OCI-LY7 (cell line): Measurements from ENCODE around the gene ANK3.

ENCODE experiments used
- EZH2phosphoT487 ChIP-seq: fragments of 200-600 bp; sonication (generic); IDR thresholded peaks from 2 replicates; pipeline ENCODE4 v1.6.1; 2018; ENCODE audit warnings: low read depth, borderline replicate concordance, mild to moderate bottlenecking, mixed run types, antibody characterized with exemption, low read length, moderate library complexity, mixed read lengths
- TF ChIP-seq, protein P1 (sequence below): fragments of 200-600 bp; sonication (generic); conservative IDR thresholded peaks from 2 replicates; pipeline ENCODE4 v1.5.1; 2014; ENCODE audit warnings: mild to moderate bottlenecking, antibody characterized with exemption, low read length, moderate library complexity, mixed read lengths

DNA sequence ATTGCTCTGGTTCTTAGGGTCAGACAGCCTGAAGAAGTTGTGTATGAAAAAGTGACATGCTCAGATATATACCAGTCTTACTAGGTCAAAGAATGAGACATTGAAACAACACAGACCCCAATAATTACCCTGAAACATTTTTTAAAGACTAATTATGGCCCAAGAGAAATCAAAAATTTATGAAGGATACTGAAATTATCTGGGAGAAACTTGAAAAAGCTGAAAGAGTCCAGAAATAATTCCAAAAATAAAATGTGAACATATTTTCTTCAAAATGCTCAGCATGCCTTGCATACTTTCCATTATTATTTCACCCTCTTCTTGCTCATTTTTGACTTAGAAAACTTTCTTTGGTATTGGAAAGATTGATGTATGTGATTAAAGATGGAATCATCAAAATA lies 284.4 kb downstream of the ANK3 start:
- TF ChIP-seq, protein P1, sequence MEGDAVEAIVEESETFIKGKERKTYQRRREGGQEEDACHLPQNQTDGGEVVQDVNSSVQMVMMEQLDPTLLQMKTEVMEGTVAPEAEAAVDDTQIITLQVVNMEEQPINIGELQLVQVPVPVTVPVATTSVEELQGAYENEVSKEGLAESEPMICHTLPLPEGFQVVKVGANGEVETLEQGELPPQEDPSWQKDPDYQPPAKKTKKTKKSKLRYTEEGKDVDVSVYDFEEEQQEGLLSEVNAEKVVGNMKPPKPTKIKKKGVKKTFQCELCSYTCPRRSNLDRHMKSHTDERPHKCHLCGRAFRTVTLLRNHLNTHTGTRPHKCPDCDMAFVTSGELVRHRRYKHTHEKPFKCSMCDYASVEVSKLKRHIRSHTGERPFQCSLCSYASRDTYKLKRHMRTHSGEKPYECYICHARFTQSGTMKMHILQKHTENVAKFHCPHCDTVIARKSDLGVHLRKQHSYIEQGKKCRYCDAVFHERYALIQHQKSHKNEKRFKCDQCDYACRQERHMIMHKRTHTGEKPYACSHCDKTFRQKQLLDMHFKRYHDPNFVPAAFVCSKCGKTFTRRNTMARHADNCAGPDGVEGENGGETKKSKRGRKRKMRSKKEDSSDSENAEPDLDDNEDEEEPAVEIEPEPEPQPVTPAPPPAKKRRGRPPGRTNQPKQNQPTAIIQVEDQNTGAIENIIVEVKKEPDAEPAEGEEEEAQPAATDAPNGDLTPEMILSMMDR, result no peak
- no peak for TF ChIP-seq EZH2phosphoT487
